Measurements from ENCODE around the gene UCHL5. TPM values are rescaled to one million over a fixed set of nuclear protein-coding genes. Genes with fewer than 3 reads are reported as not detected.

Gene UCHL5
- total and polyA plus RNA-seq, 7 donors: 19.9 to 47.6 (median 24.6) TPM

DNA sequence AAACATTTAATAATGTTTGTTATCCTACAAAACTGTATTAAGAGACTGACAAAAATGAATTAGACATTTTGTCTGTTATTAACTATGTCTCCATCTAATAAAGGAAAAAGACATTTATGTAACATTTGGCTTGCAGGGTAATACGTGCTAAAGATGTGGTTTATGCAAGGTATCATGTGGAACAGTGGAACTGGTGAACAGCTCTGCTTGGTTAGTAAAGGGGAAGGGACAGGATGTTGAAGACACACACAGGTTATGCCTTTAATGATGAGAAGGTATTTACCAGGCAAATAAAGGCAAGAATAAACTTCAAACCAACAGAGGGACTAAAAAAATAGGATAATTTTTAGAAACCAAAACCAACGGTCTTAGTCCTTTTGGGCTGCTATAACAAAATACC lies 93.1 kb downstream of the UCHL5 start:
- TF ChIP-seq POLR2AphosphoS5 (IDR thresholded peaks at IDR 0.05): no peak
- no peak for TF ChIP-seq POLR2A (IDR thresholded peaks at IDR 0.05)
- H3K4me1 ChIP-seq: no peaks in the 10 kb centered on the region
- no peak for DNase-seq
- intact Hi-C loops (cut with DNase I): no loop called here
- H3K27me3 ChIP-seq: no peaks in the 10 kb centered on the region
- no peaks in the 10 kb centered on the region for H3K36me3 ChIP-seq
- H3K27ac ChIP-seq: no peak overlapping the region
- H3K4me3 ChIP-seq: no peak overlapping the region
- H3K9me3 ChIP-seq: no peaks in the 10 kb centered on the region
- 79 to 88% methylated on average over 2 of the region's 2 CpGs for WGBS, 2 donors

DNA sequence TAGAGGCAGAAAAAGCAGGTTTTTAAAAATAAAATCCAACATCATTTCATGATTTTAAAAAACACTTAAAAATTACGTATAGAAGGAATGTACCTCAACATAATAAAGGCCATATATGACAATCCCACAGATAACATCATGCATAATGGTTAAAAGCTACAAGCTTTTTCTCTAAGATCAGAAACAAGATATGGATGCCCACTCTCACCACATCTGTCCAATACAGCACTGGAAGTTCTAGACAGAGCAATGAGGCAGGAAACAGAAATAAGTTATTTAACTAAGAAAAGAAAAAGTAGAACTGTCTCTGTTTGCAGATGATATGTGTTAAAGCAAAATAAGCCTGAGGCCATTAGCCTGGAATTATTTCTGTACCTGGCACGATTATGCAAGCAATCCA lies 96.3 kb downstream of the UCHL5 start:
- H3K9me3 ChIP-seq: no peaks in the 10 kb centered on the region
- no peak overlapping the region for H3K27ac ChIP-seq
- no peak for TF ChIP-seq POLR2AphosphoS5 (IDR thresholded peaks at IDR 0.05)
- no peak for TF ChIP-seq EP300 (IDR thresholded peaks at IDR 0.05)
- TF ChIP-seq POLR2A (IDR thresholded peaks at IDR 0.05): no peak
- H3K4me3 ChIP-seq: no peak overlapping the region
- H3K4me1 ChIP-seq: no peaks in the 10 kb centered on the region
- no peaks in the 10 kb centered on the region for H3K27me3 ChIP-seq
- intact Hi-C loops (cut with DNase I): no loop called here
- H3K36me3 ChIP-seq: no peaks in the 10 kb centered on the region
- 90% methylated on average over 2 of the region's 2 CpGs for WGBS, 2 donors
- DNase-seq: no peak

Small RNA genes within 50 kb of the gene (small RNA-seq; reads per million reads assigned to genes)
- gene SCARNA18B: 0 reads per million in 3 donors

Other genes starting within 250 kb of the UCHL5 start
- gene RO60, start 252 bp upstream of the UCHL5 start, total RNA-seq: 100 to 1,000 TPM in 3 of 4 donors, 10 to 100 TPM in 1; 94.6 to 128 (median 111) TPM
- gene RO60, start 252 bp upstream of the UCHL5 start, polyA plus RNA-seq: 10 to 100 TPM in 2 of 3 donors, 1 to 10 TPM in 1; 8.7 to 12.6 (median 11.6) TPM
- 1 to 10 TPM; 4.2 to 9.2 (median 7.1) TPM for gene GLRX2, start 46.1 kb upstream of the UCHL5 start, total RNA-seq
- 10 to 100 TPM; 13.8 to 23.4 (median 17.6) TPM for gene GLRX2, start 46.1 kb upstream of the UCHL5 start, polyA plus RNA-seq
- gene CDC73, start 62.7 kb upstream of the UCHL5 start, total RNA-seq: 10 to 100 TPM; 45.7 to 72.4 (median 52.2) TPM
- gene CDC73, start 62.7 kb upstream of the UCHL5 start, polyA plus RNA-seq: 10 to 100 TPM; 13.2 to 17.8 (median 14.8) TPM
- 10 to 100 TPM in 1 of 4 donors, 1 to 10 TPM in 2, under 1 TPM in 1; 0.83 to 11.1 (median 3.3) TPM for gene B3GALT2, start 127.3 kb upstream of the UCHL5 start, total RNA-seq
- gene B3GALT2, start 127.3 kb upstream of the UCHL5 start, polyA plus RNA-seq: under 1 TPM; under 0.01 to 0.47 (median 0.46) TPM